Thymus (tissue), 11 donors: ENCODE data around the gene PRG3. TPM values are rescaled to one million over a fixed set of nuclear protein-coding genes. Genes with fewer than 3 reads are reported as not detected.

Experiments used
- DNase-seq, 9 donors: peaks; one replicate each; pipeline ENCODE4 v3.0.0-alpha.2; 2013; ENCODE audit warnings: low spot score in 9 of 9, low read depth in 6 of 9, missing footprints in 1 of 9
- H3K27ac ChIP-seq, 2 donors: one replicate each; pipeline ENCODE4 v1.5.1; 2013; ENCODE audit warnings: control low read depth in 1 of 2, low read depth in 1 of 2, low read length in 1 of 2, mild to moderate bottlenecking in 1 of 2, moderate library complexity in 1 of 2
- H3K27me3 ChIP-seq, 2 donors: one replicate each; pipeline ENCODE4 v1.5.1; 2013; ENCODE audit warnings: low read length in 1 of 2; ENCODE audit not compliant: control insufficient read depth in 2 of 2, insufficient read depth in 1 of 2
- H3K36me3 ChIP-seq, 2 donors: one replicate each; pipeline ENCODE4 v1.5.1; 2013; ENCODE audit warnings: low read length in 1 of 2, mild to moderate bottlenecking in 1 of 2, moderate library complexity in 1 of 2; ENCODE audit not compliant: control insufficient read depth in 2 of 2, insufficient read depth in 2 of 2
- H3K4me1 ChIP-seq, 2 donors: one replicate each; pipeline ENCODE4 v1.5.1; 2013; ENCODE audit warnings: low read length in 2 of 2; ENCODE audit not compliant: control insufficient read depth in 2 of 2, insufficient read depth in 2 of 2
- H3K4me3 ChIP-seq, 2 donors: one replicate each; pipeline ENCODE4 v1.5.1; 2013; ENCODE audit warnings: low read length in 2 of 2, control low read depth in 1 of 2, mild to moderate bottlenecking in 1 of 2
- H3K9me3 ChIP-seq, 2 donors: one replicate each; pipeline ENCODE4 v1.5.1; 2013; ENCODE audit warnings: low read length in 1 of 2, mild to moderate bottlenecking in 1 of 2; ENCODE audit not compliant: control insufficient read depth in 2 of 2, insufficient read depth in 1 of 2
- WGBS: extraction: QIAGEN DNeasy Blood & Tissue Kit; methylation state at CpG from one replicate; pipeline ENCODE4 v1.1.7; 2013; 5-methylcytosine and 5-hydroxymethylcytosine counted together
- polyA plus RNA-seq: library from polyadenylated mRNA; stranded (reverse); fragments of 200-250 nt; gene quantifications from one replicate; pipeline ENCODE4 v1.2.3, GENCODE V29; 2013
- total RNA-seq: library from RNA; stranded (reverse); fragments of 120-200 nt; gene quantifications from one replicate; pipeline ENCODE4 v1.2.4, GENCODE V29; 2013
- donor health status: healthy.

Gene PRG3
- total and polyA plus RNA-seq, 2 donors, result 2.5 to 83.9 TPM

GRCh38 chr11:57353446-57353845 is 27.5 kb downstream of the PRG3 start:
- no peaks in the 10 kb centered on the region for H3K9me3 ChIP-seq
- no peak overlapping the region for H3K27ac ChIP-seq
- no peak overlapping the region for H3K4me3 ChIP-seq
- no peaks in the 10 kb centered on the region for H3K4me1 ChIP-seq
- WGBS, result 90% methylated on average over 4 of the region's 4 CpGs
- no peak for DNase-seq
- H3K36me3 ChIP-seq, result no peaks in the 10 kb centered on the region
- peaks cover 0 to 6% of the 10 kb centered on the region in 2 donors for H3K27me3 ChIP-seq

GRCh38 chr11:57353036-57353435 is 27.9 kb downstream of the PRG3 start:
- H3K27me3 ChIP-seq, result peaks cover 4 to 8% of the 10 kb centered on the region in 2 donors
- 79% methylated on average over 5 of the region's 5 CpGs for WGBS
- no peaks in the 10 kb centered on the region for H3K9me3 ChIP-seq
- no peak overlapping the region for H3K27ac ChIP-seq
- H3K4me3 ChIP-seq, result no peak overlapping the region
- H3K36me3 ChIP-seq, result no peaks in the 10 kb centered on the region
- no peak for DNase-seq
- no peaks in the 10 kb centered on the region for H3K4me1 ChIP-seq

- H3K9me3 ChIP-seq, result no peaks in the 10 kb centered on the region
- WGBS, result 44% methylated on average over 31 of the region's 31 CpGs
- no peaks in the 10 kb centered on the region for H3K36me3 ChIP-seq
- no peak overlapping the region for H3K4me3 ChIP-seq
- H3K4me1 ChIP-seq, result no peaks in the 10 kb centered on the region
- no peak overlapping the region for H3K27ac ChIP-seq
- peak in 6 of 9 donors; percentile 19 to 50 (median 35) for DNase-seq
- H3K27me3 ChIP-seq, result peaks cover 4 to 5% of the 10 kb centered on the region in 2 donors
These were observed 31.3 kb downstream of the PRG3 start for GRCh38 chr11:57349491-57350274.

DNA sequence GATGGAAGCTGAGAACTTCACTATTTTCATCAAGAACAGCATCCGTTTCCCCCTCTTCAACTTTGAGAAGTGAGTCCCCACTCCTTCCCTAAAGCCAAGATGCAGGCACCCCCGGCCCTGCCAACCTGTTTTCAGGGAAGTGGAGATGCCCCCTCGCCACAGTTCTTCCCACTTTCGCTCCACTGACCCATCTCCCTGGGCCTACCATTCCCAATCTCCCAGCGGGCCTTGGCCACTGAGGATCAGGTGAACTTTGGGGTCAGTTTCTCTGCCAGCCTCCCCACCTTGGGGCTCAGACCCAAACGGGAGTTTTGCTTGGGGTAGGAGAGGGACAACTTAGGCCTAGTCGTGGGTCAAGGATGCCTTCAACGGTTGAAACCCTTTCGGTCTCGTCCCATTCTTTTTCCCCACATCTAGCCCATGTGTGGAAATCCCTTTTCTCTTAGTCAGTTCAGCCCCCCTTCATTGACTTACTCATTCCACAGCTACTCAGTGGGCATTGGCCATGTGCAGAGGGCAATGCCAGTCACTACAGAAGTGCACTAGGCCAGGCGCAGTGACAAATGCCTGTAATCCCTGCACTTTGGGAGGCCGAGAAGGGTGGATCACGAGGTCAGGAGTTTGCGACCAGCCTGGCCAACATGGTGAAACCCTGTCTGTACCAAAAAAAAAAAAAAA is 32.2 kb downstream of the PRG3 start:
- no peaks in the 10 kb centered on the region for H3K4me1 ChIP-seq
- WGBS, result 95% methylated on average over 14 of the region's 14 CpGs
- DNase-seq, result no peak

DNA sequence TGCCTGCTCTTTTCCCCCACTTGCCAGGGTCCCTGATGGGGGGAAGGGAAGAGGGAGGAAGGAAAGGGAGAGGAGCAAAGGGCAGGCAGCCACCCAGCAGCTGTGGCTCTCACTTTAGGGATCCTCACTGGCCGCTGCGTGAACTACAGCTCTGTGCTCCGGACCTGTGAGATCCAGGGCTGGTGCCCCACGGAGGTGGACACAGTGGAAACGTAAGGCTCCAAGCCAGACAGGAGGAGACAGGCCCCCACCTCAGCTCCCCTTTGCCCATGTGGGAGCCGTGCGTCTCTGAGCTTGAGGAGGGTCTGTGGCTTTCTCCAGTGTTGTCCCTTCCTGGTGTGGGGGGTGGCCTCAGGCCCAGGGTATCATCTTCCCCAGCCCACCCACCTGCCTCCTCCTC is 32.9 kb downstream of the PRG3 start:
- WGBS, result 94% methylated on average over 7 of the region's 7 CpGs

More for the DNA sequence above, 32.2 kb downstream of the PRG3 start:
- no peak overlapping the region for H3K27ac ChIP-seq
- no peaks in the 10 kb centered on the region for H3K9me3 ChIP-seq
- peaks cover 4 to 5% of the 10 kb centered on the region in 2 donors for H3K27me3 ChIP-seq
- no peak overlapping the region for H3K4me3 ChIP-seq
- H3K36me3 ChIP-seq, result no peaks in the 10 kb centered on the region

GRCh38 chr11:57347336-57347735 is 33.6 kb downstream of the PRG3 start:
- Histone ChIP-seq H3K36me3 (no peaks in the 10 kb centered on the region), H3K27me3 (peaks cover 4 to 5% of the 10 kb centered on the region in 2 donors), H3K27ac (no peak overlapping the region), H3K9me3 (no peaks in the 10 kb centered on the region), H3K4me3 (no peak overlapping the region), H3K4me1 (no peaks in the 10 kb centered on the region)
- WGBS, result 97% methylated on average over 9 of the region's 9 CpGs
- DNase-seq, result no peak

More for the DNA sequence above, 32.9 kb downstream of the PRG3 start:
- no peak overlapping the region for H3K27ac ChIP-seq
- no peaks in the 10 kb centered on the region for H3K9me3 ChIP-seq
- DNase-seq, result no peak
- peaks cover 4 to 5% of the 10 kb centered on the region in 2 donors for H3K27me3 ChIP-seq
- H3K36me3 ChIP-seq, result no peaks in the 10 kb centered on the region
- H3K4me1 ChIP-seq, result no peaks in the 10 kb centered on the region
- no peak overlapping the region for H3K4me3 ChIP-seq

GRCh38 chr11:57345555-57346211 is 35.3 kb downstream of the PRG3 start:
- Histone ChIP-seq H3K27me3 (peaks cover 4 to 5% of the 10 kb centered on the region in 2 donors), H3K27ac (no peak overlapping the region), H3K9me3 (no peaks in the 10 kb centered on the region), H3K4me3 (no peak overlapping the region), H3K36me3 (no peaks in the 10 kb centered on the region), H3K4me1 (no peaks in the 10 kb centered on the region)
- DNase-seq, result peak in 6 of 9 donors; percentile 36 to 73 (median 54)
- 27% methylated on average over 11 of the region's 11 CpGs for WGBS

- H3K9me3 ChIP-seq, result peaks cover 0 to 3% of the 10 kb centered on the region in 2 donors
- no peak for DNase-seq
- peaks cover 4 to 12% of the 10 kb centered on the region in 2 donors for H3K27me3 ChIP-seq
- no peaks in the 10 kb centered on the region for H3K36me3 ChIP-seq
- no peak overlapping the region for H3K27ac ChIP-seq
- no peaks in the 10 kb centered on the region for H3K4me1 ChIP-seq
- no peak overlapping the region for H3K4me3 ChIP-seq
- WGBS, result 99% methylated on average over 10 of the region's 10 CpGs
These were observed 36.1 kb downstream of the PRG3 start for GRCh38 chr11:57344826-57345225.

- 94% methylated on average over 7 of the region's 7 CpGs for WGBS
- Histone ChIP-seq H3K4me3 (no peak overlapping the region), H3K9me3 (peaks cover 0 to 3% of the 10 kb centered on the region in 2 donors), H3K4me1 (no peaks in the 10 kb centered on the region), H3K36me3 (no peaks in the 10 kb centered on the region), H3K27me3 (peaks cover 4 to 9% of the 10 kb centered on the region in 2 donors), H3K27ac (no peak overlapping the region)
- no peak for DNase-seq
These were observed 37.1 kb downstream of the PRG3 start for GRCh38 chr11:57343825-57344224.
